Mesodermal cell (in vitro differentiated cells): ENCODE data around the gene ST6GAL1.
"Not testable (repeated sequence)": the region's sequence is repeated elsewhere in the genome, so short reads cannot be mapped to it uniquely, and the experiment has no call there.

Source experiments
- H3K27ac ChIP-seq: 2 replicates; pipeline ENCODE4 v1.7.0; 2013; ENCODE audit warnings: mild to moderate bottlenecking, low read depth, low read length, moderate library complexity; ENCODE audit not compliant: severe bottlenecking
- H3K36me3 ChIP-seq: 2 replicates; pipeline ENCODE4 v1.7.1; 2013; ENCODE audit warnings: mild to moderate bottlenecking, low read length, moderate library complexity; ENCODE audit not compliant: control insufficient read depth, insufficient read depth
- H3K4me1 ChIP-seq: one replicate; pipeline ENCODE4 v1.7.1; 2013; ENCODE audit warnings: mild to moderate bottlenecking, low read length; ENCODE audit not compliant: insufficient read depth, control insufficient read depth, poor library complexity, severe bottlenecking
- H3K4me3 ChIP-seq: 2 replicates; pipeline ENCODE4 v1.7.0; 2013; ENCODE audit warnings: low read length, control low read depth, mild to moderate bottlenecking; ENCODE audit not compliant: insufficient read depth, poor library complexity, severe bottlenecking; ENCODE audit errors: extremely low read depth
- H3K9me3 ChIP-seq: 2 replicates; pipeline ENCODE4 v1.7.1; 2013; ENCODE audit warnings: mild to moderate bottlenecking, low read length, moderate library complexity; ENCODE audit not compliant: control insufficient read depth
- WGBS, 2 experiments: methylation state at CpG; one replicate each; pipeline ENCODE4 v1.1.5; 2013; ENCODE audit warnings: missing lambda C conversion rate in 2 of 2; ENCODE audit not compliant: insufficient coverage in 2 of 2; 5-methylcytosine and 5-hydroxymethylcytosine counted together

Gene ST6GAL1

GRCh38 chr3:186967686-186968085 lies 37.4 kb downstream of the ST6GAL1 start:
- H3K4me3 ChIP-seq = no peak overlapping the region
- 55 to 57% methylated on average over 5 to 6 of the region's 7 CpGs for WGBS, 2 experiments
- no peaks in the 10 kb centered on the region for H3K9me3 ChIP-seq
- H3K27ac ChIP-seq = no peak overlapping the region
- H3K36me3 ChIP-seq = peaks cover 77% of the 10 kb centered on the region
- H3K4me1 ChIP-seq = peaks cover 4% of the 10 kb centered on the region

DNA sequence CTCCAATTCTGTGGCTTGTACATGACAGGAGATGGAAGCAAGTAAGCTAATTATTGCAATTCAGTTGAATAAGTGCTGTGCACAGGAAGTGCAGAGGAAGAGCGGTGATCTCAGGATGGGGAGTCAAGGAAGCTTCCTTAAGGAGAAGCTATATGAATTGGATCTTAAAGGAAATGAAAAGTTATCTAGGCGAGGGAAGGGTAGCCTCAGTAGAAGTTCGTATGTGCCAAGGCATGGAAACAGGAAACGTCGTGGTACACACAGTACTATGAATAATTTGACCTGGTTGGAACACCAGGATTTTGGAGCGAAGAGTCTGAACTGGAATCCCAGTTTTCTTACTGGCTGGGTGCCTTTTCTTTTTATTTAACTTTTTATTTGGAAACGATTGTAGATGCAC lies 39.3 kb downstream of the ST6GAL1 start:
- Histone ChIP-seq H3K9me3 (no peaks in the 10 kb centered on the region), H3K36me3 (peaks cover 78% of the 10 kb centered on the region), H3K4me3 (no peak overlapping the region), H3K4me1 (peaks cover 4% of the 10 kb centered on the region), H3K27ac (no peak overlapping the region)
- WGBS, 2 experiments = 97 to 98% methylated on average over 5 to 6 of the region's 7 CpGs

DNA sequence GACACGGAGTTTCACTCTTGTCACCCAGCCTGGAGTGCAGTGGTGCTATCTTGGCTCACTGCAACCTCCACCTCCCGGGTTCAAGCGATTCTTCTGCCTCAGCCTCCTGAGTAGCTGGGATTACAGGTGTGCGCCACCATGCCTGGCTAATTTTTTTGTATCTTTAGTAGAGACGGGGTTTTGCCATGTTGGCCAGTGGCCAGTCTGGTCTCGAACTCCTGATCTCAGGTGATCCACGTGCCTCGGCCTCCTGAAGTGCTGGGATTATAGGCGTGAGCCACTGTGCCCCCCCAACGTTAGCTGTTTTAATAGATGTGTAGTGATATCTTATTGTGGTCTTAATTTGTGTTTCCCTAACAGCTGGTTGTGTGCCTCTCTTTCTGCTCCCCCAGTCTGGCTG lies 40.8 kb downstream of the ST6GAL1 start:
- H3K9me3 ChIP-seq, H3K4me3 ChIP-seq, H3K4me1 ChIP-seq, H3K27ac ChIP-seq: not testable (repeated sequence)
- peaks cover 86% of the 10 kb centered on the region for H3K36me3 ChIP-seq
- WGBS, 2 experiments = 93 to 96% methylated on average over 8 to 10 of the region's 10 CpGs

- Histone ChIP-seq H3K4me1 (no peaks in the 10 kb centered on the region), H3K4me3 (no peak overlapping the region), H3K9me3 (no peaks in the 10 kb centered on the region), H3K36me3 (peaks cover 84% of the 10 kb centered on the region), H3K27ac (no peak overlapping the region)
- 100% methylated on average over 1 of the region's 1 CpG for WGBS, 2 experiments
Observed at GRCh38 chr3:186971578-186971977, 41.3 kb downstream of the ST6GAL1 start.

DNA sequence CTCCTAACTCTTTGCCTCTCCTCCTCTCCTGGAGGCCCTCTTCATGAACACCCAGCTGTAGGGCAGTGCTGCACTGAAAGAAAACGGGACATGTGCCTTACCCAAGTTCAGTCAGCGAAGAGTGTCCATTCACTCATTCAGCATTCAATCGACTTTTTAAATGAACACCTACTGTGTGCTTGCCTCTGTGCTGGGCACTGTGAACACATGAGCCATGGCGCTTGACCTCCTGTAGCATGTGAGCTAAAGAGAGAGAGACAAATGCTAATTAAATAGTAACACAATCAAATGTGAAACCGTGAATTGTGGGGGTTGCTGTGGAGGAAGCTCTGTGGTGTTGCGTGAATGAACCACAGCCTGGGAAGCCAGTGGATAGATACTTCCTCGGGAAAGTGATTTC lies 43.4 kb downstream of the ST6GAL1 start:
- no peak overlapping the region for H3K27ac ChIP-seq
- peaks cover 85% of the 10 kb centered on the region for H3K36me3 ChIP-seq
- H3K9me3 ChIP-seq = no peaks in the 10 kb centered on the region
- no peaks in the 10 kb centered on the region for H3K4me1 ChIP-seq
- 90 to 91% methylated on average over 4 of the region's 7 CpGs for WGBS, 2 experiments
- no peak overlapping the region for H3K4me3 ChIP-seq

- 94 to 98% methylated on average over 9 of the region's 9 CpGs for WGBS, 2 experiments
Observed at GRCh38 chr3:186974824-186975313, 44.5 kb downstream of the ST6GAL1 start.

DNA sequence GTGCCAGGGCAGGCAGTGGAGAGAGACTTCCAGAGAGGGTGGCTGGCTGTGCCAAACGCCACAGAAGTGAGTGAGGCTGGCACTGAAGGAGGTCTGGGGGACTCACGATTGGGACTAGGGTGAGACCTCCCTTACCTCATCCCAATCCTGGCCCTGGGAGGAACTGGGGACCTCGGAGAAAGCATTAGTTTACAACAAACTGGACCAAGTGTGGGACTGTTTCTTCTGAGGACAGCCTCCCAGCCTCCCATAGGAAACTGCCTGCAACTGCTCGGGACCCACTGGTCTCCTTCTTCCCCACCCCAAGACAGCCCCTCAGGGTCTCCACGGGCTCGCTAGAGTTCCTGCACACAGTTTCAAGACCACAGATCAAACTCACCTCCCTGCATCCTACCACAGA lies 45.4 kb downstream of the ST6GAL1 start:
- peaks cover 90% of the 10 kb centered on the region for H3K36me3 ChIP-seq
- no peak overlapping the region for H3K27ac ChIP-seq
- no peaks in the 10 kb centered on the region for H3K9me3 ChIP-seq
- no peaks in the 10 kb centered on the region for H3K4me1 ChIP-seq
- WGBS, 2 experiments = 84 to 100% methylated on average over 2 to 3 of the region's 6 CpGs
- no peak overlapping the region for H3K4me3 ChIP-seq

More at GRCh38 chr3:186974824-186975313, 44.5 kb downstream of the ST6GAL1 start:
- Histone ChIP-seq H3K4me3 (no peak overlapping the region), H3K4me1 (no peaks in the 10 kb centered on the region), H3K9me3 (no peaks in the 10 kb centered on the region), H3K36me3 (peaks cover 88% of the 10 kb centered on the region), H3K27ac (no peak overlapping the region)

- H3K4me3 ChIP-seq = no peak overlapping the region
- WGBS, 2 experiments = 75 to 78% methylated on average over 8 to 13 of the region's 17 CpGs
- H3K36me3 ChIP-seq = peaks cover 93% of the 10 kb centered on the region
- H3K27ac ChIP-seq = peak overlapping the region; percentile 67
- H3K4me1 ChIP-seq = no peaks in the 10 kb centered on the region
- no peaks in the 10 kb centered on the region for H3K9me3 ChIP-seq
Observed at GRCh38 chr3:186976837-186977750, 46.8 kb downstream of the ST6GAL1 start.

DNA sequence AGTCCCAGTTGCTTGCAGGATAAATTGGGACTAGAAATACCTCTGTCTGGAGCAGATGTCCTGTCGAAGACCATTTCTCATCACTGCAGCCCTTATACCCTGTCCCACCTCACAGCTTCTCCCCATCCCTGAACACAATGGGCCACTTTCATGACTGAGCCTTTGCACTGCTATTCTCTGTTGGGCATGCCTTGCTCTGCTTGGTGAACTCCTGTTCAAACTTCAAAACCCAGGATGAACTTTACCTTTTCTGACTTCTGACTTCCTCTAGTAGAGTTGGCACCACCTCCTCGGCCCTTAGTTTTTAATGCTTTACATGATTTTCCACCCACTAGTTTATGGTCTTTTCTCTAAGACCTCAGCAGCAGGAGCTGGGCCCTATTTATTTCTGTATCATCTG lies 48.4 kb downstream of the ST6GAL1 start:
- Histone ChIP-seq H3K9me3 (no peaks in the 10 kb centered on the region), H3K4me3 (no peak overlapping the region), H3K36me3 (peaks cover 94% of the 10 kb centered on the region), H3K4me1 (no peaks in the 10 kb centered on the region), H3K27ac (no peak overlapping the region)
- 82 to 93% methylated on average over 1 to 2 of the region's 2 CpGs for WGBS, 2 experiments

DNA sequence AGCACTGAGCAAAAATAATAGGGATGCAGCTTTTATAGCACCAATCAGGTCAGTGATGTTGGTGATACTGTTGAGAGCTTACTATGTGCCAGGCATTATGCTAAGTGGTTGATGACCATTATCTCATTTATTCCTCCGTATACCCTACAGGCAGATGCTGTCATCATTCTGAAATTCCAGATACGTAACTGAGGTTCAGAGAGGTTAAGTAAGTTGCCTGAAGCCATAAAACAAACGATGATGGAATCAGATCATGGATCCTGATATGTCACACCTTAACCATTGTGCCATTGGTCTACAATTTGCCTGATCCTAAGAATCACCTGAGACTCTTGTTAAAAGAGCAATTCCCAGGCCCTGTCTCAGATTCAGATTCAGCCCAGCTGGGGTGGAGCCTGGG lies 49.5 kb downstream of the ST6GAL1 start:
- peaks cover 88% of the 10 kb centered on the region for H3K36me3 ChIP-seq
- H3K4me1 ChIP-seq = no peaks in the 10 kb centered on the region
- WGBS, 2 experiments = 93 to 100% methylated on average over 2 to 3 of the region's 3 CpGs
- no peak overlapping the region for H3K27ac ChIP-seq
- H3K9me3 ChIP-seq = no peaks in the 10 kb centered on the region
- H3K4me3 ChIP-seq = no peak overlapping the region

- no peak overlapping the region for H3K27ac ChIP-seq
- peaks cover 77% of the 10 kb centered on the region for H3K36me3 ChIP-seq
- no peak overlapping the region for H3K4me3 ChIP-seq
- no peaks in the 10 kb centered on the region for H3K9me3 ChIP-seq
- WGBS, 2 experiments = 88 to 94% methylated on average over 2 of the region's 2 CpGs
- peaks cover 5% of the 10 kb centered on the region for H3K4me1 ChIP-seq
Observed at GRCh38 chr3:186980989-186981388, 50.7 kb downstream of the ST6GAL1 start.
